Loucy (cell line): ENCODE data around the gene F2RL3.

Experiments
- H2AFZ ChIP-seq: fragments of 200-600 bp; sonication (generic); 2 replicates; pipeline ENCODE4 v1.6.0; 2016; ENCODE audit warnings: antibody characterized with exemption, mild to moderate bottlenecking, low read length, moderate library complexity
- H3F3A ChIP-seq: fragments of 200-600 bp; 2 replicates; pipeline ENCODE4 v1.6.0; 2016; ENCODE audit warnings: antibody characterized with exemption, low read depth, mild to moderate bottlenecking
- H3K27me3 ChIP-seq: fragments of 200-600 bp; sonication (generic); 2 replicates; pipeline ENCODE4 v1.6.1; 2014; ENCODE audit warnings: low read length, mild to moderate bottlenecking; ENCODE audit not compliant: insufficient read depth, poor library complexity, severe bottlenecking
- H3K36me3 ChIP-seq: fragments of 200-600 bp; sonication (generic); 2 replicates; pipeline ENCODE4 v1.6.1; 2016; ENCODE audit warnings: low read length; ENCODE audit not compliant: insufficient read depth
- H3K4me1 ChIP-seq: fragments of 200-600 bp; sonication (generic); 2 replicates; pipeline ENCODE4 v1.5.1; 2014; ENCODE audit warnings: low read length, mild to moderate bottlenecking; ENCODE audit not compliant: insufficient read depth, poor library complexity, severe bottlenecking
- H3K4me2 ChIP-seq: fragments of 200-600 bp; sonication (generic); 2 replicates; pipeline ENCODE4 v1.6.0; 2014; ENCODE audit warnings: antibody characterized with exemption, low read length, low read depth, mild to moderate bottlenecking; ENCODE audit not compliant: poor library complexity, severe bottlenecking
- H3K4me3 ChIP-seq: fragments of 200-600 bp; sonication (generic); 2 replicates; pipeline ENCODE4 v1.5.1; 2014; ENCODE audit warnings: low read length, mild to moderate bottlenecking, mixed read lengths; ENCODE audit not compliant: poor library complexity, severe bottlenecking
- H3K79me2 ChIP-seq: fragments of 200-600 bp; sonication (generic); 2 replicates; pipeline ENCODE4 v1.6.1; 2014; ENCODE audit warnings: low read length; ENCODE audit not compliant: insufficient read depth
- H3K9ac ChIP-seq: fragments of 200-600 bp; sonication (generic); 2 replicates; pipeline ENCODE4 v1.6.0; 2014; ENCODE audit warnings: mild to moderate bottlenecking, low read depth, low read length, moderate library complexity; ENCODE audit not compliant: poor library complexity, severe bottlenecking
- H3K9me2 ChIP-seq: fragments of 200-600 bp; sonication (generic); replicated peaks from 2 replicates; pipeline ENCODE4 v1.6.1; 2016; ENCODE audit warnings: low read depth, low read length, mixed read lengths
- H3K9me3 ChIP-seq: fragments of 200-600 bp; sonication (generic); 2 replicates; pipeline ENCODE4 v1.6.1; 2014; ENCODE audit warnings: mild to moderate bottlenecking, antibody characterized with exemption, low read length, low read depth; ENCODE audit not compliant: insufficient read depth
- H4K20me1 ChIP-seq: fragments of 200-600 bp; sonication (generic); 2 replicates; pipeline ENCODE4 v1.6.0; 2014; ENCODE audit warnings: antibody characterized with exemption, low read length, mild to moderate bottlenecking; ENCODE audit not compliant: insufficient read depth, poor library complexity, severe bottlenecking
- EZH2phosphoT487 ChIP-seq: fragments of 200-600 bp; IDR thresholded peaks from 2 replicates; pipeline ENCODE4 v1.6.1; 2018; ENCODE audit warnings: antibody characterized with exemption, mild to moderate bottlenecking, moderate library complexity, borderline replicate concordance
- TF ChIP-seq, protein P1 (sequence below): fragments of 200-600 bp; sonication (generic); conservative IDR thresholded peaks from 2 replicates; pipeline ENCODE4 v1.5.1; 2014; ENCODE audit warnings: mild to moderate bottlenecking, antibody characterized with exemption, low read length

Gene F2RL3

DNA sequence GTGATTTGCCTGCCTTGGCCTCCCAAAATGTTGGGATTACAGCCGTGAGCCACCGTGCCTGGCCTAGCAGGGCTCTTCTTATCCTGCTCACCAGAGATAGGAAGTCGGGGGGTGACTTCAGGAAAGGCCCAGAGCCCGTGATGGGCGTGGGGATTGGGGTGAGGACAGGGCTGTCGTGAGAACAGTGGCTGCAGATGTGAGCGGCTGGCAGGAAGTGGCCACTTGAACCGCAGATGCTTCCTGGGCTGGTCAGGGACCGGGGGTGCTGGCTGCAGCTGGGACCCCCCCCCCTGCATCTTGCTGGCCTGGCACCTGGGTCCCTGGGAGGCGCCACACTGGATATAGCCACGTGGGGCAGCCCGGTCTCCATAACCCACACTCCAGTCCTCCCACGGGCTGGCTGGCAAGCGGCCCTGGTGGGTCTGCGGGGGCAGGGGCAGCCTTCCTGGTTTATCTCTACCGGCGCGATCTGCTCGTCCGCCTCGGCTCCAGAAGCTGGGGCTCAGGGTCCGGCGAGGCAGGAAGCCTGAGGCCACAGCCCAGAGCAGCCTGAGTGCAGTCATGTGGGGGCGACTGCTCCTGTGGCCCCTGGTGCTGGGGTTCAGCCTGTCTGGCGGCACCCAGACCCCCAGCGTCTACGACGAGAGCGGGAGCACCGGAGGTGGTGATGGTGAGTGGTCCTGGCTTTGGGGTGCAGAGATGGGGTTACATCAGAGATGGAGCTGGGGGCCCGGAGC is at the start of gene F2RL3:
Gene F2RL3 (plus strand): TSS at position 371 of the 737 bp plus-strand sequence. CDS start 191 bp downstream, at position 562.
- no peaks in the 10 kb centered on the region for H3K9me3 ChIP-seq
- H3K4me3 ChIP-seq: peak within 1 kb of the TSS; percentile 66
- no peaks in the 10 kb centered on the region for H4K20me1 ChIP-seq
- H3K9me2 ChIP-seq: no peaks in the 10 kb centered on the region
- peak within 1 kb of the TSS; percentile 70 for H3K9ac ChIP-seq
- TF ChIP-seq EZH2phosphoT487: no peak
- TF ChIP-seq, protein P1, sequence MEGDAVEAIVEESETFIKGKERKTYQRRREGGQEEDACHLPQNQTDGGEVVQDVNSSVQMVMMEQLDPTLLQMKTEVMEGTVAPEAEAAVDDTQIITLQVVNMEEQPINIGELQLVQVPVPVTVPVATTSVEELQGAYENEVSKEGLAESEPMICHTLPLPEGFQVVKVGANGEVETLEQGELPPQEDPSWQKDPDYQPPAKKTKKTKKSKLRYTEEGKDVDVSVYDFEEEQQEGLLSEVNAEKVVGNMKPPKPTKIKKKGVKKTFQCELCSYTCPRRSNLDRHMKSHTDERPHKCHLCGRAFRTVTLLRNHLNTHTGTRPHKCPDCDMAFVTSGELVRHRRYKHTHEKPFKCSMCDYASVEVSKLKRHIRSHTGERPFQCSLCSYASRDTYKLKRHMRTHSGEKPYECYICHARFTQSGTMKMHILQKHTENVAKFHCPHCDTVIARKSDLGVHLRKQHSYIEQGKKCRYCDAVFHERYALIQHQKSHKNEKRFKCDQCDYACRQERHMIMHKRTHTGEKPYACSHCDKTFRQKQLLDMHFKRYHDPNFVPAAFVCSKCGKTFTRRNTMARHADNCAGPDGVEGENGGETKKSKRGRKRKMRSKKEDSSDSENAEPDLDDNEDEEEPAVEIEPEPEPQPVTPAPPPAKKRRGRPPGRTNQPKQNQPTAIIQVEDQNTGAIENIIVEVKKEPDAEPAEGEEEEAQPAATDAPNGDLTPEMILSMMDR: no peak
- peak within 1 kb of the TSS; percentile 78 for H3K4me2 ChIP-seq
- peaks cover 22% of the 10 kb centered on the region; the same call in 1 of the 2 replicates for H3K79me2 ChIP-seq
- peak within 1 kb of the TSS; percentile 32; the same call in 1 of the 2 replicates for H2AFZ ChIP-seq
- H3K4me1 ChIP-seq: peaks cover 60% of the 10 kb centered on the region
- no peaks in the 10 kb centered on the region for H3F3A ChIP-seq
- no peaks in the 10 kb centered on the region for H3K36me3 ChIP-seq
- no peaks in the 10 kb centered on the region for H3K27me3 ChIP-seq

DNA sequence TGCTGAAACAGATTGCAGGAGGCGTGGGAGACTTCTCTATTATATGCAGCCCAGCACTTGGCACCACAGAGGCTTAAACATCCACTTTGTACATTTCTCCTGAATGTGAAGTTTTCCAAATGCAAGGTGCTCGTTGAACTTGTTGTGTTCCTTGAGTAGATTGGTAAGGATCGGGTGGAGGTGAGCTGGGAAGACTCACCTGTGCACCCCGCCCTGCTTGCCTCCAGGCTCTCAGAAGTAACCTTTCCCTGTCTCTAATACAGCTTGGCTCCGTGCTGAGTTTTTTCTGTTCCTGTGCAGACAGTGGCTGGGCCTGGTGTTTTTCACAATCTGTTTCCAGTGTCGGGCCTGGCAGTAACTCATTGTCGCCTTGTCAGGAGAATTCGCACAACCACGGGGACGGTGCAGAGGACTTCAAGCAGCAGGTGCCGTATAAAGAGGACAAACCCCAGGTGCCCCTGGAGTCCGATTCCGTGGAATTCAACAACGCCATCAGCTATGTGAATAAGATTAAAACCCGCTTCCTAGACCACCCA is 47.3 kb upstream of the F2RL3 start:
- no peaks in the 10 kb centered on the region for H3K27me3 ChIP-seq
- no peak overlapping the region for H3K4me2 ChIP-seq
- H2AFZ ChIP-seq: no peak overlapping the region
- peaks cover 41% of the 10 kb centered on the region; the same call in 1 of the 2 replicates for H3K36me3 ChIP-seq
- no peaks in the 10 kb centered on the region for H4K20me1 ChIP-seq
- peaks cover 1% of the 10 kb centered on the region for H3K4me1 ChIP-seq
- H3K9ac ChIP-seq: no peak overlapping the region
- H3K4me3 ChIP-seq: no peak overlapping the region
- H3K9me3 ChIP-seq: no peaks in the 10 kb centered on the region
- H3K9me2 ChIP-seq: no peaks in the 10 kb centered on the region
- no peak for TF ChIP-seq EZH2phosphoT487
- TF ChIP-seq, protein P1: no peak
- no peaks in the 10 kb centered on the region; the same call in 1 of the 2 replicates for H3K79me2 ChIP-seq
- H3F3A ChIP-seq: no peaks in the 10 kb centered on the region

GRCh38 chr19:16846901-16847300 is 41.9 kb upstream of the F2RL3 start:
- Histone ChIP-seq H3K27me3 (no peaks in the 10 kb centered on the region), H3K9me3 (no peaks in the 10 kb centered on the region), H3F3A (no peaks in the 10 kb centered on the region), H3K4me1 (no peaks in the 10 kb centered on the region), H2AFZ (no peak overlapping the region), H3K36me3 (peaks cover 79% of the 10 kb centered on the region; the same call in 1 of the 2 replicates), H3K9ac (no peak overlapping the region), H3K79me2 (no peaks in the 10 kb centered on the region), H3K9me2 (no peaks in the 10 kb centered on the region), H3K4me3 (no peak overlapping the region), H4K20me1 (no peaks in the 10 kb centered on the region), H3K4me2 (no peak overlapping the region)
- TF ChIP-seq, protein P1: no peak
- TF ChIP-seq EZH2phosphoT487: no peak
